C4-2B (cell line): ENCODE measurements around the gene CYB561.
A peak's percentile ranks its signal among the peaks of the same experiment; 100 is the strongest.

ENCODE experiments used
- H3K27ac ChIP-seq: fragments of 450-650 bp; 2 replicates; pipeline ENCODE4 v1.5.1; 2017
- CTCF ChIP-seq: fragments of 450-650 bp; conservative IDR thresholded peaks from 2 replicates; pipeline ENCODE4 v1.5.1; 2017; ENCODE audit warnings: mild to moderate bottlenecking
- ZFX ChIP-seq: fragments of 450-650 bp; IDR thresholded peaks from 2 replicates; pipeline ENCODE4 v1.6.1; 2017

Gene CYB561

GRCh38 chr17:63433746-63434591 is 12.1 kb downstream of the CYB561 start:
- H3K27ac ChIP-seq = peak overlapping the region; percentile 92
- TF ChIP-seq ZFX (peak; percentile 49; the same call in 1 of the 2 replicates), CTCF (no peak)

DNA sequence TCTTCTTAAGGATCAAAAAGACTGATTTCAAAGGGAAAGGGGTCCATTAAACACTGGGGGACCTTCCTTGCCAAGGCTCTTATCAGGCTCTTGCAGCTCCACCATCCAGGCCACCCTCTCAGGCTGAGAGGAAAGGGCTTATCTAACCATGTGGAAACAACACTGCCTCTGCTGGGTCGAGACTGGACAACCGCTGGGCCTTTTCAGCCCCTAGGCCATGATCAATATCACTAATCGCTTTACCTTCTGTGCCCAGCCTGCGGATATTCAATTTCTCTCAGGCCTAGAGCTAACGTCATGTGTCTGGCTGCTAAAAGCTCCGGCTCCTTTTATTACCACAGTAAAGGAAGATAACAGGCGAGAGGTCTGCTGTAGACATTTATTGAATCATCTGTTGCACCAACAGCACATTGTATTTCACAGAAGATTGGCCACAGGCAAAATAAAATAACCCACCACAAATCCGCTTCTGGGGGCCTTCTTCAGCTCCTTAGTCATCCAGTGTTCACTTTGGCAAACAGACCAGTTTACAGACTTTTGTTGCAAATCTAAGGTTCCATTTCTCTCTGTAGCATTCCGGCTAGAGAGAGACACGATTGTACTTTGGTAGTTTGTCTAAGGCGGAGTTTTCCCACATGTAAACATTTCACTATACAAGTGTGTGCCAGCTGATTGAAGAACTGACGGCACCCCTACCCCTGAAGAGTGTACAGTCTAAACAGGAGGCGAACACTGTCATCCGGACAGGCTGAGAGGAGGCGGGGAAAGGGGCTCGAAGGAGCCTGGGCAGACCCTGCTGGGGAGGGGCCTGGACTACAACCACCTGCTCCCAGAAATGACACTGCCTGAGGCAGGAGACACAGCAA is 13.9 kb downstream of the CYB561 start:
- TF ChIP-seq CTCF = no peak
- no peak for TF ChIP-seq ZFX
- peak overlapping the region; percentile 92 for H3K27ac ChIP-seq

DNA sequence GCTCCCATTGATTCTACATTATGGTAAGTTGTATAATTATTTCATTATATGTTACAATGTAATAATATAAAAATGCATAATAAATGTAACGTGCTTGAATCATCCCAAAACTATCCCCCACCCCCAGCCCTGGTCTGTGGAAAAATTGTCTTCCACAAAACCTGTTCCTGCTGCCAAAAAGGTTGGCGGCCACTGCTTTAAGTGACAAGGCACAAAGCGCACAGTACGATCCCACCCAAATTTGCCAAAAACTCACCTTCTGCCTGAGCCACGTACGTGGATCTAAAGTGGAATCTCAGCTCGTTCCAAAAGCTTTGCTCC is 14.5 kb downstream of the CYB561 start:
- peak overlapping the region; percentile 92 for H3K27ac ChIP-seq
- TF ChIP-seq CTCF (no peak), ZFX (no peak)

GRCh38 chr17:63430223-63430622 is 15.9 kb downstream of the CYB561 start:
- H3K27ac ChIP-seq = peak overlapping the region; percentile 54
- TF ChIP-seq ZFX (no peak), CTCF (no peak)

GRCh38 chr17:63429766-63430165 is 16.3 kb downstream of the CYB561 start:
- H3K27ac ChIP-seq = peak overlapping the region; percentile 54
- TF ChIP-seq CTCF (no peak), ZFX (no peak)

DNA sequence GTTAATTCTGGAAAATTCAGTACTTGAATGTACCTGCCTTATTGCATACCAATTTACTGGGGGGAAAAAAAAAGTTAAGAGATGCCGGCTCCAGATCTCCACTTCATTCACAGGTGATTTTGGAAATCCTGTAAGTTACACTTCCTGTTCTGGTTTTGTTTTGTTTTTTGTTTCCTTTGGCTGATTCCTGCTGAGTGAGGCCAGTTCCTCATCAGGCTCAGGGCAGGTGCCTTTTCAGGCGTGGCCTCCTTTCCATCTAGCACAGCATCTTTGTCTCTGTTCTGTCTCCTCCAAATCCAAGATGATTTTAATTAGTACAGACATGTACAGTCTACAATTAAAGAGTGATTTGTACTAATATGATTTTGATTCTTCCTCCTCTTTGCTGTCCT is 19.2 kb downstream of the CYB561 start:
- no peak for TF ChIP-seq CTCF
- no peak overlapping the region; the same call in 1 of the 2 replicates for H3K27ac ChIP-seq
